HepG2 (cell line): Measurements from ENCODE around the gene CCR5AS.
"Not testable (repeated sequence)": the region's sequence is repeated elsewhere in the genome, so short reads cannot be mapped to it uniquely, and the experiment has no call there.

Experiments used
- ATAC-seq: fragments of 200-7000 bp; cut with Tn5 transposase; 3 replicates; pipeline ENCODE4 v1.9.1; 2020; ENCODE audit warnings: mild to moderate bottlenecking, moderate library complexity
- BruUV-seq: library from RNA; stranded (reverse); fragments of 400-500 nt; replicated peaks from 2 replicates; lab custom pipeline; 2021; lab: Mats Ljungman, UMichigan
- CTCF ChIA-PET: fragments of 300-600 bp; formaldehyde crosslinking; extraction: SDS; loops from one replicate; lab custom pipeline; 2021; ENCODE audit warnings: low total read pairs, inconsistent platforms, low intra/inter-chr PET ratio; lab: Yijun Ruan, JAX
- POLR2A ChIA-PET: fragments of 350-600 bp; sonication (Branson Sonifier 250); formaldehyde crosslinking; loops from one replicate; lab custom pipeline; 2020; ENCODE audit warnings: antibody characterized with exemption, inconsistent platforms; lab: Yijun Ruan, JAX
- DNase-seq: peaks from one replicate; pipeline ENCODE4 v3.0.0-alpha.2; 2015; ENCODE audit warnings: low spot score
- FAIRE-seq: peaks from 3 replicates; lab custom pipeline; 2011; peaks lifted over from hg19 to GRCh38; lab: Jason Lieb, UNC
- H2AFZ ChIP-seq: one replicate; pipeline ENCODE4 v1.6.1; 2011; ENCODE audit warnings: low read length, inconsistent platforms
- H3K27ac ChIP-seq: fragments of 300-600 bp; 3 replicates; pipeline ENCODE4 v1.8.0; 2011; ENCODE audit warnings: mixed run types, mild to moderate bottlenecking, mixed read lengths, low read length, inconsistent platforms; ENCODE audit not compliant: insufficient read depth; ENCODE audit errors: extremely low read length
- H3K27me3 ChIP-seq, 2 experiments: fragments of 200-600 bp in 1 of 2; 2 replicates in 1 of 2; 3 replicates in 1 of 2; pipeline versions ENCODE4 v1.6.0 to v1.8.0; 2011; ENCODE audit warnings: low read length in 2 of 2, mild to moderate bottlenecking in 2 of 2, moderate library complexity in 2 of 2, inconsistent platforms in 1 of 2; ENCODE audit not compliant: insufficient read depth in 2 of 2, control insufficient read depth in 1 of 2
- H3K36me3 ChIP-seq, 2 experiments: fragments of 200-600 bp in 1 of 2; replicated peaks in 1 of 2; 2 replicates in 1 of 2; 3 replicates in 1 of 2; pipeline versions ENCODE4 v1.5.1 to v1.8.0; 2011; ENCODE audit warnings: low read length in 2 of 2, inconsistent platforms in 1 of 2; ENCODE audit not compliant: insufficient read depth in 2 of 2, control insufficient read depth in 1 of 2
- H3K4me1 ChIP-seq: 2 replicates; pipeline ENCODE4 v1.5.1; 2012; ENCODE audit warnings: low read length, inconsistent platforms; ENCODE audit not compliant: insufficient read depth
- H3K4me2 ChIP-seq: 2 replicates; pipeline ENCODE4 v1.6.0; 2011; ENCODE audit warnings: low read depth, low read length, inconsistent platforms
- H3K4me3 ChIP-seq, 3 experiments: fragments of 200-600 bp in 1 of 3; sonication (generic), shearing (Covaris generic) in 1 of 3; replicated peaks in 1 of 3; 2 replicates each; pipeline ENCODE4 v1.5.1; 2011 to 2016; ENCODE audit warnings: low read length in 3 of 3, inconsistent platforms in 2 of 3, low read depth in 2 of 3, mild to moderate bottlenecking in 2 of 3, control low read depth in 1 of 3, mixed read lengths in 1 of 3; ENCODE audit not compliant: insufficient read depth in 1 of 3
- H3K79me2 ChIP-seq: one replicate; pipeline ENCODE4 v1.6.1; 2011; ENCODE audit warnings: low read length, inconsistent platforms; ENCODE audit not compliant: insufficient read depth
- H3K9ac ChIP-seq: 2 replicates; pipeline ENCODE4 v1.6.0; 2011; ENCODE audit warnings: mild to moderate bottlenecking, low read depth, low read length, inconsistent platforms; ENCODE audit not compliant: insufficient read depth
- H3K9me3 ChIP-seq: 2 replicates; pipeline ENCODE4 v1.5.1; 2012; ENCODE audit warnings: mild to moderate bottlenecking, low read length
- H4K20me1 ChIP-seq: 2 replicates; pipeline ENCODE4 v1.6.0; 2011; ENCODE audit warnings: inconsistent platforms, mild to moderate bottlenecking, low read length, moderate library complexity; ENCODE audit not compliant: insufficient read depth
- ATF2 ChIP-seq: sonication (generic); formaldehyde crosslinking; IDR thresholded peaks from 2 replicates; pipeline ENCODE4 v1.4.0; 2020; ENCODE audit warnings: missing genetic modification reagents
- NR2F6 ChIP-seq, 2 experiments: IDR thresholded peaks; 2 replicates each; pipeline ENCODE4 v1.6.1; 2016; ENCODE audit warnings: antibody characterized with exemption in 1 of 2, mild to moderate bottlenecking in 1 of 2
- PHF8 ChIP-seq: sonication (generic); formaldehyde crosslinking; IDR thresholded peaks from 2 replicates; pipeline ENCODE4 v1.5.0; 2020; ENCODE audit warnings: missing genetic modification reagents
- PRDM15 ChIP-seq: sonication (generic); formaldehyde crosslinking; IDR thresholded peaks from 2 replicates; pipeline ENCODE4 v1.4.0; 2020; ENCODE audit warnings: missing genetic modification reagents
- TAF1 ChIP-seq: sonication (generic); formaldehyde crosslinking; IDR thresholded peaks from 2 replicates; pipeline ENCODE4 v1.4.0; 2020; ENCODE audit warnings: missing genetic modification reagents
- TCF7L2 ChIP-seq: IDR thresholded peaks from 2 replicates; pipeline ENCODE4 v1.6.1; 2011; ENCODE audit warnings: mild to moderate bottlenecking, low read depth, low read length, moderate library complexity
- ZNF530 ChIP-seq: sonication (generic); formaldehyde crosslinking; IDR thresholded peaks from 2 replicates; pipeline ENCODE4 v1.5.0; 2020; ENCODE audit warnings: low read depth, mild to moderate bottlenecking, missing genetic modification reagents
- ZSCAN31 ChIP-seq: sonication (generic); formaldehyde crosslinking; IDR thresholded peaks from 2 replicates; pipeline ENCODE4 v1.5.0; 2020; ENCODE audit warnings: low read depth, mild to moderate bottlenecking, missing genetic modification reagents
- WGBS: methylation state at CpG from one replicate; pipeline ENCODE4 v1.1.6; 2017; ENCODE audit warnings: low lambda C conversion rate; 5-methylcytosine and 5-hydroxymethylcytosine counted together
- in situ Hi-C: cut with HindIII; loops from 2 replicates; pipeline ENCODE4 v1.10.0; 2017; ENCODE audit warnings: low pct_unique_long_range_greater_than_20kb; ENCODE audit not compliant: extremely low pct_ligation_motif_present
- intact Hi-C: fragments of 100-400 bp; cut with micrococcal nuclease; formaldehyde crosslinking; loops from one replicate; pipeline ENCODE4 v1.10.0; 2022; ENCODE audit not compliant: unreplicated experiment

CCR5AS gene

GRCh38 chr3:46389306-46389705 lies 17.6 kb downstream of the CCR5AS start (continued):
- TF ChIP-seq PRDM15 (CRISPR knock-in tag) (no peak), TCF7L2 (no peak), PHF8 (CRISPR knock-in tag) (no peak), ZSCAN31 (no peak), TAF1 (CRISPR knock-in tag) (no peak), NR2F6 (IDR thresholded peaks at IDR 0.05) (no peak), NR2F6 (CRISPR knock-in tag; IDR thresholded peaks at IDR 0.05) (no peak), ATF2 (CRISPR knock-in tag) (no peak), ZNF530 (CRISPR knock-in tag) (no peak)

GRCh38 chr3:46388847-46389246 lies 18.0 kb downstream of the CCR5AS start:
- BruUV-seq, H2AFZ ChIP-seq, H3K4me1 ChIP-seq, CTCF ChIA-PET, H3K9ac ChIP-seq, H3K36me3 ChIP-seq, POLR2A ChIA-PET, ATAC-seq, H3K27ac ChIP-seq, FAIRE-seq, H3K4me2 ChIP-seq, H3K4me3 ChIP-seq, H3K9me3 ChIP-seq, H4K20me1 ChIP-seq, H3K79me2 ChIP-seq, intact Hi-C loops, DNase-seq, in situ Hi-C loops: not testable (repeated sequence)
- 15% methylated on average over 4 of the region's 4 CpGs for WGBS
- H3K27me3 ChIP-seq, result 0 out of 5 replicates have a peak, but pooled peaks cover 0 to 12% of the 10 kb centered on the region in 2 experiments
